ENCODE results near the gene SMYD4. TPM values are rescaled to one million over a fixed set of nuclear protein-coding genes. Genes with fewer than 3 reads are reported as not detected.

Gene SMYD4
- total RNA-seq, 1 donor from 2014 or later, result 33.5 TPM

DNA sequence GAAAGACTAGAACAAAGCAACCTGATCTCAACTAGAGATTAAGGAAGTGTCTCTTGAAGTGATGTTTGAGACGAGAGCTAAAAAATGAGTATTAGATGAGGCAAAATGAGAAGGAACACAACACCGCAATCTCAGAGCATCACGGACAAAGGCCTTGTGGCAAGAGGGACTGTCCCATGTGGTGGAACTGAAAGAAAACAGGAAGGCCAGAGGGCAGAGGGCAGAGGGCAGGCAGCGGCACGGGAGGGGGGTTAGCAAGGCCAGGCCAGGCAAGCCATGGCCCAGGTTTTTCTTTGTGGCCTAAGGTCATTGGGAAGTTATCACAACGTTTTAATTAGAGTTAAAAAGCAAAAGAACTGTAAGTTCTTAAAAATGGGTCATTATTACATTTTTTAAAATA is 22.6 kb upstream of the SMYD4 start:
- no peaks in the 10 kb centered on the region for H3K27me3 Mint-ChIP-seq
- TF ChIP-seq, protein P1, sequence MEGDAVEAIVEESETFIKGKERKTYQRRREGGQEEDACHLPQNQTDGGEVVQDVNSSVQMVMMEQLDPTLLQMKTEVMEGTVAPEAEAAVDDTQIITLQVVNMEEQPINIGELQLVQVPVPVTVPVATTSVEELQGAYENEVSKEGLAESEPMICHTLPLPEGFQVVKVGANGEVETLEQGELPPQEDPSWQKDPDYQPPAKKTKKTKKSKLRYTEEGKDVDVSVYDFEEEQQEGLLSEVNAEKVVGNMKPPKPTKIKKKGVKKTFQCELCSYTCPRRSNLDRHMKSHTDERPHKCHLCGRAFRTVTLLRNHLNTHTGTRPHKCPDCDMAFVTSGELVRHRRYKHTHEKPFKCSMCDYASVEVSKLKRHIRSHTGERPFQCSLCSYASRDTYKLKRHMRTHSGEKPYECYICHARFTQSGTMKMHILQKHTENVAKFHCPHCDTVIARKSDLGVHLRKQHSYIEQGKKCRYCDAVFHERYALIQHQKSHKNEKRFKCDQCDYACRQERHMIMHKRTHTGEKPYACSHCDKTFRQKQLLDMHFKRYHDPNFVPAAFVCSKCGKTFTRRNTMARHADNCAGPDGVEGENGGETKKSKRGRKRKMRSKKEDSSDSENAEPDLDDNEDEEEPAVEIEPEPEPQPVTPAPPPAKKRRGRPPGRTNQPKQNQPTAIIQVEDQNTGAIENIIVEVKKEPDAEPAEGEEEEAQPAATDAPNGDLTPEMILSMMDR (IDR thresholded peaks at IDR 0.05; ENCODE audit: unreplicated experiment), result no peak
- no peak overlapping the region for H3K27ac Mint-ChIP-seq
- DNase-seq (ENCODE audit: low spot score, unreplicated experiment), result no peak
- H3K4me3 Mint-ChIP-seq (ENCODE audit: low read depth), result no peak overlapping the region
- no peaks in the 10 kb centered on the region for H3K9me3 Mint-ChIP-seq (ENCODE audit: low read depth)
- peaks cover 11% of the 10 kb centered on the region for H3K4me1 Mint-ChIP-seq (ENCODE audit: low read depth)
- peaks cover 29% of the 10 kb centered on the region for H3K36me3 Mint-ChIP-seq (ENCODE audit: insufficient read depth)

DNA sequence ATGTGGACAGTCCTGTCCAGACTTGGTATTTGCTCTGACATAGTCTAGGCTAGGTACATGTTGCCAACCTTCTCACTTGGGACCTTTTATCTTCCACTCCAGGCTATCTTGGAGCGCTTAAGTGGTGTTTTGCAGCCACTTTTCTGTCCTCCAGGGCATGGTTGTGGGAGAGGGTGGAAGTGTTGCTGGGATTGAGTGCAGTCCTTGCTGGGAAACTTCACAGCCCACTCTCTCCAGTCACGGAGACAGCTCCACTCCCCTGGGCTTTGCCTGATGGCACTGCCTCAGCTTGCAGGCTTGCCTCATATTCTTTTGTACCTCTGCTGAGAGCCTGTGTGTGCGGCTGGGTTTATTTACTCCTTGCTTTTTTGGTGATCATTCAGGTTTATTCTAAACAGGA is 17.5 kb upstream of the SMYD4 start:
- Mint-ChIP-seq H3K27ac (no peak overlapping the region), H3K36me3 (ENCODE audit: insufficient read depth) (peaks cover 21% of the 10 kb centered on the region), H3K27me3 (no peaks in the 10 kb centered on the region), H3K4me1 (ENCODE audit: low read depth) (peaks cover 4% of the 10 kb centered on the region), H3K9me3 (ENCODE audit: low read depth) (no peaks in the 10 kb centered on the region), H3K4me3 (ENCODE audit: low read depth) (no peak overlapping the region)
- TF ChIP-seq, protein P1 (IDR thresholded peaks at IDR 0.05; ENCODE audit: unreplicated experiment), result no peak
- no peak for DNase-seq (ENCODE audit: low spot score, unreplicated experiment)

GRCh38 chr17:1843947-1844346 is 14.2 kb upstream of the SMYD4 start:
- H3K4me1 Mint-ChIP-seq (ENCODE audit: low read depth), result no peaks in the 10 kb centered on the region
- peaks cover 15% of the 10 kb centered on the region for H3K36me3 Mint-ChIP-seq (ENCODE audit: insufficient read depth)
- H3K27me3 Mint-ChIP-seq, result no peaks in the 10 kb centered on the region
- no peak overlapping the region for H3K4me3 Mint-ChIP-seq (ENCODE audit: low read depth)
- H3K27ac Mint-ChIP-seq, result no peak overlapping the region
- DNase-seq (ENCODE audit: low spot score, unreplicated experiment), result no peak
- H3K9me3 Mint-ChIP-seq (ENCODE audit: low read depth), result no peaks in the 10 kb centered on the region
- TF ChIP-seq, protein P1 (IDR thresholded peaks at IDR 0.05; ENCODE audit: unreplicated experiment), result no peak

GRCh38 chr17:1839516-1839915 is 9.8 kb upstream of the SMYD4 start:
- no peaks in the 10 kb centered on the region for H3K27me3 Mint-ChIP-seq
- no peak overlapping the region for H3K27ac Mint-ChIP-seq
- H3K4me3 Mint-ChIP-seq (ENCODE audit: low read depth), result no peak overlapping the region
- H3K9me3 Mint-ChIP-seq (ENCODE audit: low read depth), result no peaks in the 10 kb centered on the region
- H3K4me1 Mint-ChIP-seq (ENCODE audit: low read depth), result no peaks in the 10 kb centered on the region
- no peak for DNase-seq (ENCODE audit: low spot score, unreplicated experiment)
- TF ChIP-seq, protein P1 (IDR thresholded peaks at IDR 0.05; ENCODE audit: unreplicated experiment), result no peak
- peaks cover 15% of the 10 kb centered on the region for H3K36me3 Mint-ChIP-seq (ENCODE audit: insufficient read depth)

GRCh38 chr17:1834380-1835149 is 4.9 kb upstream of the SMYD4 start:
- peaks cover 11% of the 10 kb centered on the region for H3K36me3 Mint-ChIP-seq (ENCODE audit: insufficient read depth)

More at GRCh38 chr17:1834380-1835149, 4.9 kb upstream of the SMYD4 start:
- TF ChIP-seq, protein P1 (IDR thresholded peaks at IDR 0.05; ENCODE audit: unreplicated experiment), result no peak
- Mint-ChIP-seq H3K9me3 (ENCODE audit: low read depth) (no peaks in the 10 kb centered on the region), H3K4me3 (ENCODE audit: low read depth) (no peak overlapping the region), H3K27ac (no peak overlapping the region), H3K4me1 (ENCODE audit: low read depth) (peaks cover 8% of the 10 kb centered on the region), H3K27me3 (no peaks in the 10 kb centered on the region)
- no peak for DNase-seq (ENCODE audit: low spot score, unreplicated experiment)
